Hematopoietic multipotent progenitor cell (in vitro differentiated cells): ENCODE data around the gene SYMPK. TPM values are rescaled to one million over a fixed set of nuclear protein-coding genes. Genes with fewer than 3 reads are reported as not detected.
A peak's percentile ranks its signal among the peaks of the same experiment; 100 is the strongest.

Source experiments
- DNase-seq, 3 donors: peaks; one replicate each; pipeline ENCODE4 v3.0.0-alpha.2; 2011 to 2015; ENCODE audit warnings: low read depth in 2 of 3, low spot score in 2 of 3
- total RNA-seq: library from RNA; depleted of rRNA; stranded (reverse); fragments of >200 nt; gene quantifications from one replicate; pipeline ENCODE4 v1.2.3, GENCODE V29; 2012

The SYMPK gene
- total RNA-seq, 1 donor = 69.5 TPM

DNA sequence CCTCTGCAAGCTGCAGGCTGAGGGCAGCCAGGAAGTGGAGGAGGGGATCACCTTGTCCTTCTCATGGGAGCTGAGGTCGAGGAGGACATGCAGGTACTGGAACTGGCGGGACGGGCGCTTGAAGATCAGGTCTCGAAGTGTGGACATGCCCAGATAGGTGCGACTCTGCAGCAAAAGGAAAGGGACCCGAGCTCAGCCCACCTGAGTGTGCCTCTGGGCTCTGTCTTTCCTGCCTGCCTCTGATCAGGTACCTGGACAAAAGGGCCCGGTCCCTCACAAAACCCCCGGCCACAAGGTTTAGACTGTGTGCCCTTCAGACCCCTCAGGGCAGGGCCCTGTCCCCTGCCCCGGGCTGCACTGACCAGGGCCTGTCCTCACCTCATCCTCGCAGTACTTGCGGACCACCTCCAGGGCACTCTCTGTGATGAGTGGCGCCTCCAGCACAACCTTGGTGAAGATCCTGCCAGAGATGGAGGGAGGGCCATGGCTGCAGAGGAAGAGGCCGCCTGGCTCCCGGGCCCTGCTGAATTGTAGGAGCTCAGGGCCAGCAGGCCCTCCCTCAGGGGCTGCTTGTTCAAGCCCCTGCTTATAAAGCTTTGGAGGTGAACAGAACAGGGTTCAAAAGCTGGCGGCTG is 35.4 kb downstream of the SYMPK start:
- DNase-seq = no peak

- no peak for DNase-seq
These were observed 36.0 kb downstream of the SYMPK start for GRCh38 chr19:45826934-45827333.

DNA sequence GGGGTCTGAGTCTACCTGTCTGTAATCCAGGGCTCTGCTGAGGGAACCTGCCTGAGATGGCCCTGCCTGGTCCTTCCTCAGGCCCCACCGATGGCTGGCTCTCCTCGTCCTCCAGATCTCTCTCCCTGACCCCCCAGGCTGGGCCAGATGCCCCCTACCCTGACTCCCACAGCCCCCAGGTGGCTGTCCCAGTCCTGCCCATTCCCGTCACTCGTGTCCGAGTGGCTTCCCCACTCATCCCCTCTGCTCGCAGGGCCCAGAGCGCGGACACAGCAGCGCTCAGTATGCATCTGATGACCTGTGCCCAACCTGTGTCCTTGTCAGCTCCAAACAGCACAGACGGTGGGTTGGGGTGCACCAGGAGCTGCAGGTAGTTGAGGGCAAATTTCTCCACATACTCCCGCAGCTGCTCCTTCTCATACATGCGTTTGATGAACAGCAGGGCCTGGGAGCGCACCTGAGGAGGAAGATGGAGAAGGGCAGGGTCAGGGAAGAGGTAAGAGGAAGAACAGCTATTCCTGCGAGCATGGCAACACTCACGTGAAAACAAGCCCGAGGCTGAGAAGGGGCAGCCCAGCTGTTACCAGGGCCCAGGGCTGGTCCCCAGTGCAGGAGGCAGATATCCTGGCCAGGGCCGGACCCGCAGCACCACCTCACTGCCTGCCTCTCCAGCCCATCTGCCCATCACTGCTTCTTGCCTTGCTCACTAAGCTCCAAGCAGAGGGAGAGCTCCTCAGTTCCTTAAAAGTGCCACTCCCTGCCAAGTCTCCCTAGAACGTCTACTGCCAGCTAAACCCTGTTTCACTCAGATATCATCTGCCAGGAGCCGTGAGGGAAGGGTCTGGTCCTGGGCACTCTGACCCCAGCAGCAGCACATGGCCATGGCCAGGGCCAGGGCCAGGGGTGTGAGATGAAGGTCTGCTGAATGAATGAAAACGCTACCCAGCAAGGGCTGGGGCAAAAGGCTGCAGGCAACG is 36.7 kb downstream of the SYMPK start:
- DNase-seq = no peak

- DNase-seq = no peak
These were observed 37.7 kb downstream of the SYMPK start for GRCh38 chr19:45825263-45825605.

- no peak for DNase-seq
These were observed 38.2 kb downstream of the SYMPK start for GRCh38 chr19:45824531-45825262.

- DNase-seq = no peak
These were observed 38.9 kb downstream of the SYMPK start for GRCh38 chr19:45824041-45824471.

- no peak for DNase-seq
These were observed 39.8 kb downstream of the SYMPK start for GRCh38 chr19:45823182-45823581.

DNA sequence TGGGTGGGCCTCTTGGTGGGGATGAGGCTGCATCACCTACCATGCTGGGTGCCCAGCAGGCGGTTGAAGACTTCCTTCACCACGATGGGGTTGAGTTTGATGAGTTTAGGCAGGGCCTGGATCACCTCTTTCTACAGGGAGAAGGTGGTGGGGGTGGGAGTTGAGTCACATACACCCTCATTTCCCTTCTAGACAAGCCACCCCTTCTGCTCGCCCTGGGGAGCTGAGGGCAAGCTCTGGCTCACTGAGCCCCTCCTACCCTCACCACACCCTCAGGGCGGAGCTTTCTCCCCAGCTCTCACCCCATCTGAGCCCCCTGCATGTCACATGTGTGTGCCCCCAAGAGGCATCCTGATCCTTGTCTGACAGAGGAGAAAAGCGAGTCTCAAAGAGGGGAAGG is 40.2 kb downstream of the SYMPK start:
- DNase-seq = no peak

DNA sequence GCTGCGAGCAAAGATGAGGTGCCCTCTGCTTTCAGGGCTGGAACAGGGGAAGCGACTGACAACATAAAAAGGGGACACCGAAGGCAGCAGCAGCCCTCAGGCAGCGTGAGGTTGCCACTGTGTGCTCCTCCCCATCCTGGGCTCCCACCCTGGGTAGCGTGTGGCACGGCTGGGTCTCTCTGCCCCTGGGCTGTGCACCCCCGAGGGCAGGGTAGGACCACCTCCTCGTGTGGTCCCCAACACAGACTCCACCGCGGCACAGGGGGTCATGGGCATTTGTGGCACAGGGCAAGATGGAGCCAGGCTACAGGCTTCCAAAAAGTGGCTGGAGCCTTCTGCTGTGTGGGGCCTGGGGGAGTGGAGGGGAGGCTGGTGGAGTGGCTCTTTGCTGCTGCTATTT is 41.4 kb downstream of the SYMPK start:
- no peak for DNase-seq

GRCh38 chr19:45821103-45821521 is 41.8 kb downstream of the SYMPK start:
- DNase-seq = no peak

- no peak for DNase-seq
These were observed 42.4 kb downstream of the SYMPK start for GRCh38 chr19:45820413-45821102.

GRCh38 chr19:45819769-45820168 is 43.2 kb downstream of the SYMPK start:
- no peak for DNase-seq

DNA sequence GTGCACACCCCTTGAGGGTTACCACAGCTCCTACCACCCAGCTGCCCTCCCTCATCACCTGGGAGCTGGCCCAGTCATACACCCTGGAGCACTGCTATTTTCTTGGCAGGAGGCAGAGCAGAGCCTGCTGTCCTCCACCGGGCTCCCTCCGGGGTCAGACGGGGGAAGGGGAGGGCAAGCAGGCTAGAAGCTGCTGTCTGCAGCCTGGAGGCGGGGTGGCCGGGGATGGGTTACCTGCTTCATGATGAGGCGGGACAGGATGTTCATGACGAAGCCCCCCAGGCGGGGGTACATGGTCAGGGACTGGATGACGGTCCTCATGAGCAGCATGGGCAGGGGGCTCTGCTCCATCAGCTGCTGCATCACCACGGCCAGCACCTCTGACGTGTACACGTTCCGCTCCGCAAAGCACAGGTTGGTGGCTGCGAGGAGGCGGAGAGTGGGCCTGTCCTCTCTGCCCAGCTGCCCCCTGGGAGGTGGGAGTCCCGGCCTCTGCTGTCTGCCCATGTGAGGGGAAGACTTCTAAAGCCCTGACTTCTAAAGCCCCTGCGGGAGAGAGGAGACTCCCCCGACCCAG is 45.1 kb downstream of the SYMPK start:
- DNase-seq = no peak

- peak; percentile 90 to 97 (median 96) for DNase-seq
These were observed 45.8 kb downstream of the SYMPK start for GRCh38 chr19:45817010-45817724.

GRCh38 chr19:45816236-45817009 is 46.5 kb downstream of the SYMPK start:
- no peak for DNase-seq

GRCh38 chr19:45815481-45816216 is 47.3 kb downstream of the SYMPK start:
- DNase-seq = peak in 2 of 3 donors; percentile 44 to 45

- DNase-seq = no peak
These were observed 48.0 kb downstream of the SYMPK start, which contains the start of gene RSPH6A for GRCh38 chr19:45814851-45815480. Gene RSPH6A, minus strand, starts transcription at chr19:45815308. Its CDS starts 132 bp downstream, at chr19:45815176.
